GM12801 (cell line): ENCODE measurements around the gene FAM118A.

Experiments
- CTCF ChIP-seq: IDR thresholded peaks from one replicate; pipeline ENCODE4 v1.5.1; 2011; ENCODE audit warnings: control low read depth; ENCODE audit not compliant: insufficient read length; ENCODE audit errors: extremely low read depth

Gene FAM118A

GRCh38 chr22:45322873-45323525 is 13.3 kb downstream of the FAM118A start:
- TF ChIP-seq CTCF = no peak

- no peak for TF ChIP-seq CTCF
Observed at GRCh38 chr22:45323695-45324094, 14.0 kb downstream of the FAM118A start.

- no peak for TF ChIP-seq CTCF
Observed at GRCh38 chr22:45324311-45324711, 14.6 kb downstream of the FAM118A start.

DNA sequence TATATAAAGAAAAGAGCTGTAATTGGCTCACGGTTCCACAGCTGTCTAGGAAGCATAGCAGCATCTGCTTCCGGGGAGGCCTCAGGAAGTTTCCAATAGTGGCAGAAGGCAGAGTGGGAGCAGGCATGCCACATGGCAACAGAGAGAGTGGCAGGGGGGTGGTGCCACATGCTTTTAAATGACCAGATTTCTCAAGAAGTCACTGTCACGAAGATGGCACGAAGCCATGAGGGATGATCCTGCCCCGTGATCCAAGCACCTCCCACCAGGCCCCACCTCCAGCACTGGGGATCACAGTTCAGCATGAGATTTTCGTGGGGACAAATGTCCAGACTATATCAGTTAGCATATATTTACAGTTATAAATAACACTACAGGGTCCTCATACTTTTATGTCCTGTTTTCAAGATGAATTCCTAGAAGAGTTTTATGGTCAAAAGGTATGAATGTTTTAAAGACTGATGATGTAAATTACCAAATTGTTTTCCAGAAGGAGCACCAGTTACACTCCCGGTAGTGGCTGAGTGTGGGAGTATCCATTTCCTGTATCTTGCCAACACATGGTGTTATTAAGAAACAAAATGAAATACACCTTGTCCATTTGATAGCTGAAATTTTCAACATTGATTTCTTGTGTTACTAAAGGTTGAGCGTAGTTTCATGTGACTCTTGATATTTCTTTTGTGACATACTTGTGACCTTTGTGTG is 19.2 kb downstream of the FAM118A start:
- no peak for TF ChIP-seq CTCF

- no peak for TF ChIP-seq CTCF
Observed at GRCh38 chr22:45329530-45329936, 19.8 kb downstream of the FAM118A start.

- no peak for TF ChIP-seq CTCF
Observed at GRCh38 chr22:45330548-45330947, 20.8 kb downstream of the FAM118A start.

DNA sequence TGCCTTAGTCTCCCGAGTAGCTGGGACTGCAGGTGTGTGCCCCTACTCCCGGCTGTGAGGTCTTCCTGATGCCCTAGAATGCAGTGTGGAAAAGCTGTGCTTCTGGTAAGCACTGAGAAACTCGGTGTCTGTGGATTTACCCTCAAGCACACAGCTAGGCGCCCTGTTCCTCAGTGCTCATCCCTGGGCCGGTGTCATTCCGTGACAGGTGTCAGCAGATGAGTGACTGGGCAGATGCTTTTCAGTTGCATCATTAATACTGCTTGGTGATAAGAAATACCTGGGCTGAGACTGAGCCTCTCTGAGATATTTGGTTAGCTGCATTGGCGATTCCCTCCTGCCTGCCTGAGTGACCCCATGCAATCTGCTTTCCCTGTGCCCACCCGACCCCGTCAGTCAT is 21.8 kb downstream of the FAM118A start:
- TF ChIP-seq CTCF = no peak
